HG03469 (cell line): ENCODE results near the gene HSD3B1.

ENCODE experiments used
- ATAC-seq: cut with Tn5 transposase; IDR thresholded peaks from one replicate; pipeline ENCODE4 v1.9.1; 2021; ENCODE audit warnings: mild to moderate bottlenecking, moderate library complexity, moderate number of reproducible peaks; ENCODE audit not compliant: unreplicated experiment

The HSD3B1 gene

DNA sequence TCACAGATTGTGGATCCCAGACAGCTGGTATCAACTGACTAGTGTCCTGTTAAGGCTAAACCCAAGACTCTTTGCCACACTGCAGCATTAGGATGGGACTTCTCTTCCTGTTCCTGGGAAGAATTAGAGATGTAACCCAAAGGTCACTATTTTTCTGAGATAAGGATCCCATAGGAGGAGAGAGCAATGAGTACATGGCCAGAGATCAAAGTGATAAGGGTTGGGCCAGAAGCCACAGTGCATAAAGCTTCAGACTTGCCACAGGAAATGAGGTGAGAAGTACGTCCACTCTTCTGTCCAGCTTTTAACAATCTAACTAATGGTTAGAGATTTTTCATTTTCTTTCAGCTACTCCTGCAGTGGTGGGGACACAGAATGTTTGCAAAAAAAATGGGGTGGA, at the start of gene HSD3B1:
TSS of gene HSD3B1 (plus strand) at position 270 of the 400 bp plus-strand sequence. CDS start 267 bp downstream, outside the sequence.
- ATAC-seq, result no peak

DNA sequence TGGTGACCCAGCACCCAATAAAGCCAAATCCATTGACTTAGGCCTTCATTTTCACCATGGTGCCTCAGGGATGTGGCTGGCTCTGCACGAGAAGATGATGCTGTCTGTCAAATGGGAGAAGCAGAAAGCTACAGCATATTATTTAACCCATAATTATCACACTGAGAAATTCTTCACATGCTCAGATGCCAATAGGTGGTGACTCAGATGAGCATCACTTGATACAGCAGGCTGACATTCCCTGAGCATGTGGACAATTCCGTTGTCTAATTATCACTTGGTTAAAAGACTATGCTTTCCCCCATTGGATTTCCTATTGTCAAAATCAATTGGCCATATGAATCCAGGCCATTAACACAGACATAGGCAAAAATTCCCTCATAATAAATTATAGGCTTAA, 44.0 kb upstream of the HSD3B1 start:
- no peak for ATAC-seq

DNA sequence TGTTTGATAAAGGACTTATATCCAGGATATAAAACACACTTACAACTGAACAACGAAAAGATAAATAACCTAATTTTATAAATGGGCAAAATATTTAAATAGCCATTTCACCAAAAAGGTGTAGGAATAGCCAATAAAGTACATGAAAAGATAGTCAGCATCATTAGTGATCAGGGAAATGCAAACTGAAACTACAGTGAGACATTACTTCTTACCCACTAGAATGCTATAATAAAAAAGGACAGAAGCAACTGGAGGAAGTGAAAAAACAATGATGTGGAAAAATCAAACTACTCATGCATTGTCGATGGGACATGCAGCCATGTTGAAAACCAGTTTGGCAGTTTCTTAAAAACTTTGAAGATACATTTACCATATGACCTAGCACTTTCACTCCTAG, 43.4 kb upstream of the HSD3B1 start:
- ATAC-seq, result no peak

DNA sequence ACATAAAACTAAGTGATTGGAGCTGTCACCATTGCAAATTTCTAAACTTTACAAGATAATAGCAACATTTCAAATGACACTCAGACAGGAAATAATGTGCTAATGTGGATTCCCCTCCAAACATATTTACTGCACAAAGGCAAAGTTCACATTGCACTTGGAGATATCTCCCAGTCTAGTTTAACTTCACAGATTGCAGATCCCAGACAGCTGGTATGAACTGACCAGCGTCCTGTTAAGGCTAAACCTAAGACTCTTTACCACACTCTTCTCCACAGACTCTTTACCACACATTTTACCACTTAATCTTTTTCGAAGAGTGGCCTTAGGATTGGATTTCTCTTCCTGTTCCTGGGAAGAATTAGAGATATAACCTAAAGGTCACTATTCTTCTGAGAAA, 40.6 kb upstream of the HSD3B1 start:
- ATAC-seq, result no peak

DNA sequence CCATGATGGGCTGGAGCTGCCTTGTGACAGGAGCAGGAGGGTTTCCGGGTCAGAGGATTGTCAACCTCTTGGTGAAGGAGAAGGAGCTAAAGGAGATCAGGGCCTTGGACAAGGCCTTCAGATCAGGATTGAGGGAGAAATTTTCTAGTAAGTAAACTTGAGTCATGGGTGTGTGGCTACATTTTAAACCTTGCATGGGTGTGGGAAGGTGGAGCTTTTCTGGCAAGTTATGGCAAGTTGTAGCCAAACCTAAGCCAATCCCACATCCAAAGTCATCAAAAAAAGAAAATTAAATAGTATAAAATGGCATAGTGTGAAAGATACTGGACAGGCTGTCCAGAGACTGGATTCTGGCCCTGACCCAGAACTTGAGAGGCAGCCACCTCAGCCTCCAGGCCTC, 39.8 kb upstream of the HSD3B1 start:
- ATAC-seq, result no peak

DNA sequence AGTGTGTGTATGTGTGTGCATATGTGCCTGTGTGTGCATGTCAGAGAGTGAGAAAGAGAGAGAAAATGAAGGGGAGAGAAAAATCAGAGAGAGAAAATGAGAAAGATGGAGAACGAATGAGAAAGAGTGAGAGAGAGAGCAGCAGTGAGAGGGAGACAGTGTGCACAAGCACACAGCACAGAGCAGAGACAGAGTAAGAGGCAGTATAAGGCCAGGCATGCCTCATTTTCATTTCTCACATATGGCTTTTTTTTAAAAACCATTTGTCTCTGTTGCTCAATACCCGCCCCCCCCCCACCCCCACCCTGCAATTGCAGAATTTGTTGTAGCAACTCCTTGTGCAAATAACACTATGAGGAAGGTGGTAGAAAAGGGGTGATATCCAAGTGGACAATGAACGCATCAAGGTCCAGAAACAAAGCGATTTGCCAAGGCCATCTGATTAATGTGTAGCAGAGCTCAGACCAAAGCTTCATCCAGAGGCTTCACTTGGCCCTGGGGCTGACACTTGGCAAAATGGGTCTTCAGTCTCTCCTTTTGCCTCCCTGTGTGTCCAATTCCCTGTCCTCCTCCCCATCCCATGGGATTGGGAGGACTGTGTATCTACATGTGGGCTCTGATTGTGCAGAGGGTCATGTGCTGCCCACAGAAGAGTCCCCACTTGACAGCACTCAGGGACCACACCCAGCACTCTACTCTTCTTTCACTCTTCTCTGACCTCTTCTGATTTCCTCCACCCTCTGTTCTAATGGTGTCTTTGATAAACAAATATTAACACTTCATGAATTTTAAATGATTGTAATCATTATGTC, 38.9 kb upstream of the HSD3B1 start:
- ATAC-seq, result no peak

DNA sequence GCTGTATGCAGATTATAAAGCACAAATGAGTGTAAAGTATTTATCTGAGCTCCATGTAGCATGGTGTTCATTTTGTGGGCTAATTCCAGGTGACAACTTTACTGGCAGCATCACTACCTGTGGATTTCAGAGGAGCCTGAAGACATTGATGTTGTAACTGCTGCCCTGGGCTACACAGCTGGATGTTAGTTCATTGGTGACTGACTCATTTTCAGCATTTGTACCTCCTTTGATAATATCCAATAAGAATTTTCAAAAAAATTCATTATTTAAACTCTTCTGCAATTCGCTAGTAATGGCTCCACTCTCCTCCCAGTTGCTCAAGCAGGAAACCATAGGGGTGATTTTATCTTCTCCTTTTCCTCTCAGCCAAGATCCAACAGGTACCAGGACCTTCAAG, 37.3 kb upstream of the HSD3B1 start:
- no peak for ATAC-seq

DNA sequence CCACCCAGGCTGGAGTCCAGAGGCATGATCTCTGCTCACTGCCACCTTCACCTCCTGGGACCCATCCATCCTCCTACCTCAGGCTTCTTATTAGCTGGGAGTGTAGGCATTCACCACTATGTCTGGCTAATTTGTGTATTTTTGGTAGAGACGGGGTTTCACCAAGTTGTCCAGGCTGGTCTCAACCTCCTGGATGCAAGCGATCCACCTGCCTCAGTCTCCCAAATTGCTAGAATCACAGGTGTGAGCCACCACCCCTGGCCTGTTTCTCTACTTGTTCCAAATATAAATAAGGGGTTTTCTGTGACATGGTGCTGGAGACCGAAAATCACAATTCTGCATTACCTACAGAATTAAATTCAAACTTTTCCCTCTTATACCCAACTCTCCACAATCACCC, 36.6 kb upstream of the HSD3B1 start:
- no peak for ATAC-seq

DNA sequence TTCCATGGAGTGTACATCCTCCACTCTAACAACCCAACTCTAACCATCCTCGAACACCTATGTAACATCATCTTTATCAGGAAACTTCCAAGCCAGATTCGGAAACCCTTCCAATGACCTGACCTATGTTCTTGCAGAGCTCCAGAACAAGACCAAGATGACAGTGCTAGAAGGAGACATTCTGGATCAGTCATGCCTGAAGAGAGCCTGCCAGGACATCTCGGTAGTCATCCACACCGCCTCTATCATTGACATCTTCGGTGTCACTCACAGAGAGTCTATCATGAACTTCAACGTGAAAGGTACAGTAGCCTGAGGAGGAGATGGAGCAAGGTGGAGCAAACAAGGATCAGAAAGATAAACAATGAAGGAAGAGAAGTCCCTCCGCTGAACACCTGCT, 36.1 kb upstream of the HSD3B1 start:
- no peak for ATAC-seq

DNA sequence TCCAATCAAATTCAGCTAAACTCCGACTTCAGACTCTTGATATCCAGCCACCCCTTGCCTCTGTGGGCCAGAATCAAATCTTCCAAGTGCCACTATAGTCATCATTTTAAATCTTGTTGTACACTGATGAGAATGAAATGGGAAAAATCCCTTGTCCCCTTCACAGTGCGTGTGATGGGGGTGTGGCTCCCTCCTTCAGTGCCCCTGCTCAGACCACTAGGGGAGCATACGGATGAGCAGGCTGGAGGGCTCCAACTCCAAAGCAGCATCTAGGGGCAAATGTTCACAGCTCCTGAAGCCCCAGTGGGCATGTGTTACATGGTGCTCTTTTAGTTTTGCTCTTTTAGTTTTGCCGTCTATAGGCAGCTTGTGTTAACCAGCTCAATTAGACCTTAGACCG, 35.4 kb upstream of the HSD3B1 start:
- no peak for ATAC-seq

DNA sequence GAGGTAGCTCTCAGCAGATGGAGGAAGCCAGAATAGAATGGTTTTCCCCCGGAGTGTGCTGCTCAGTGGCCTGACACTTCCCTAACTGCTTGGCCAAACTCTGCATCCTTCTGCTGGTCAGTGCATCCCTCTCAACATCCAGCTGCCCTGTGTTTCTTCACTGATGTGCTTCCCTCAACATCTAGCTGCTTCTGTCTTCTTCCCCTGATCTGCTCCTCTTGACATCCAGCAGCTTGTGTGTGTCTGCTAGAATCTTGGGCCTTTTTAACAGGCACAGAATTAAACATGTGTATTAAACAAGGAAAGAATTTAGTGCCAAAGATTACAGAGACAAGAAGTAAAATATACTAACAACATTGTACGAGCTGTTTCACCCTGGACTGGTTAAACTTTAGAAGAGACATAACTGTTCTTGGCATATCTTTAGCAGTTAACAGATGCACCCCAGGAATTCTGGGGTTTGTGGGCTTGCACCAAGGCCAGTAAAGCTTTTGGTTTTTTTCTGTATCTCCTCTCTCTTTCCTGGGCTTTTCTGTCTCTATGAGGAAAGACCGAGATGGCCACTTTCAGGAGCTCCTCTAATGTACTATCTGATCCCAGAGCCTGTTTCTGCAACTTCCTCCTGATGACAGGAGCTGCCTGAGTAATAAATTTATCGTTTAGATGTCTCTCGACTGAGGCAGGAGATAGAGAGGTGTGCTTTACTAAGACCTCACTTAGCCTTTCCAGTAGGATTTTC, 34.8 kb upstream of the HSD3B1 start:
- no peak for ATAC-seq

DNA sequence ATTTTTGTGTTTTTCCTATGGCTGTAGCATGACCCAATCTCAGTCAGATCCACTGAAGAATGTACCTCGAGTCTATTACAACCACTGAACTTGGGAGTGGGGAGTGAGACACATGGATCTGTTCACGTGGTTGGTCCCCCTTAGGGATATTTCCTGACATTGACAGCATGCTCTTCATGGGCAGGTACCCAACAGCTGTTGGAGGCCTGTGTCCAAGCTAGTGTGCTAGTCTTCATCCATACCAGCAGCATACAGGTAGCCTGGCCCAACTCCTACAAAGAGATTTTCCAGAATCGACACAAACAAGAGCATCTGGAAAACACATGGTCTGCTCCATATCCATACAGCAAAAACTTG, 34.2 kb upstream of the HSD3B1 start:
- ATAC-seq, result no peak

DNA sequence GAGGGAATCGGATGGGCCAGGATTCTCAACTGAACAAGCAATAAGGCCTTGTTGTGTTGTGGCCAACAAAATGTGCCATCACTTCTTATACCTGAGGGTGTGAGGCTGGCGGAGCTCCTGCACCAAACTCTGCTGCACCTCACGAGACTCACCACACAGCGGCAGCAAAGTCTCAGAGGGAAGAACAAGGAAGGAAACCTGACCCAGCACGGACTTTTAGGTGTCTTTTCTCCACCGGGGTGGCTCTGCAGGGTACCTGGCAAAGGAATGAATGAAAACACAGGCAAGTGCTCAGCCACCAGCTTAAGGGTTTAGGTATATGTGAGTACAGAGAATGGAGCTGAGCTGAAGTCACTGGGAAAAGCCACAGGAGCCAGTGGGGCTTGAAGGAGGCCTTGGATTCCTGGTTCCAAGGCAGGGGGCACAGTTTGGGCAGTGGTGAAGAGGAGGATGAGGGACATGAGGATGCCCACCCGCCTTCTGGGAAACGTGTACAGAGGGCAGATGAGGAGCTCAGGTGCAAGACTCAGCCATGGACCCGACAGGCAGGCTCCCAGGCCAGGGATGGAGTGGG, 31.1 kb upstream of the HSD3B1 start:
- ATAC-seq, result peak; percentile 75

DNA sequence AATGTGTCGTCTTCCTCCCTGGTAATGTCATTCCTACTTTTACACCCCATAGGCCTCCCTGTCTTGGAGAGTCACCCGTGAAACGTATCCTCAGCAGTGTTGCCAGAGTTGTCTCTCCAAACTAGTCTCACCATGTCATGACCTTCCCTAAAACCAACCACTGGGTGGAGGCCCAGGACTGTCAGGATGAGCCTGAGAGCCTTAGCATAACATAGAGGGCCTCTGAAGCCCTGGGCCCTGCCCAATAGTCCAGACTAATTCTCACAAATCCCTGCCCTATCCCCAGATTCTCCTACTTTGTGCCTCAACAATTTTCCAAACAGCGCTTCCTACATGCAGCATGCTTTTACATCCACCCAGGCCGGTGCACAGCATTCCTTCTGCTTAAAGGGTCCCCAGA, 29.3 kb upstream of the HSD3B1 start:
- no peak for ATAC-seq

DNA sequence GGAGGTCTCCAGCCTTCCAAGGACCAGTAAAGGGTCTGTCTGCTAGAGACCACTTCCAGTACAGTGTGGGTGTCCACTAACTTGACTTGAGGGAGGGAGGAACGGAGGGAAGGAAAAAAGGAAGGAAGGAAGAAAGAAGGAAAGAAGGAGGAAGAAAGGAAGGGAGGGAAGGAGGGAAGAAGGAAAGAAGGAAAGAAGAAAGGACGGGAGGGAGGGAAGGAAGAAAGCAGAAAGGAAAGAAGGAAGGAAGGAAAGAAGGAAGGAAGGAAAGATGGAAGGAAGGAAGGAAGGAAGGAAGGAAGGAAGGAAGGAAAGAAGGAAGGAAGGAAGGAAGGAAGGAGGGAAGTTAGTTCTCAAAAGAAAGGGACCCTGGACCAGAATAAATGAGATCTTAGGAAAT, 26.8 kb upstream of the HSD3B1 start:
- ATAC-seq, result no peak

DNA sequence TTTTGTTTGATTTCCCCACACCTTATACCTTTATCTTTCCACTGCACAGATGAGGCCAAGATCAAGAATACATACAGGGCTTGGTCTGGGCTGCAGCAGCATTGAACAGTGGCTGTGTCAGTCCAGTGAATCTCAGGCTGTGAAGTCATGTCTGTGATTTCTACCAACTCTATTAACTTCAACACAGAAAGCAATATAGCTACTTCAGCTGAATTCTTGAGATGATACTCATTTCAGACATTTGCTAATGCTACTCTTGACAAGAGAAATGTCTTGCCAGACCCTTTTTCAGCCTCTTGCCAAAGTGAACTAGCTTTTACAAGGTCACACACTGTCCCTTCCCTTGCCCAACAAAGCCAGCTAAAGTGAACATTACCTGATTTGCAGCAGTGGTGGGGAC, 25.1 kb upstream of the HSD3B1 start:
- no peak for ATAC-seq

DNA sequence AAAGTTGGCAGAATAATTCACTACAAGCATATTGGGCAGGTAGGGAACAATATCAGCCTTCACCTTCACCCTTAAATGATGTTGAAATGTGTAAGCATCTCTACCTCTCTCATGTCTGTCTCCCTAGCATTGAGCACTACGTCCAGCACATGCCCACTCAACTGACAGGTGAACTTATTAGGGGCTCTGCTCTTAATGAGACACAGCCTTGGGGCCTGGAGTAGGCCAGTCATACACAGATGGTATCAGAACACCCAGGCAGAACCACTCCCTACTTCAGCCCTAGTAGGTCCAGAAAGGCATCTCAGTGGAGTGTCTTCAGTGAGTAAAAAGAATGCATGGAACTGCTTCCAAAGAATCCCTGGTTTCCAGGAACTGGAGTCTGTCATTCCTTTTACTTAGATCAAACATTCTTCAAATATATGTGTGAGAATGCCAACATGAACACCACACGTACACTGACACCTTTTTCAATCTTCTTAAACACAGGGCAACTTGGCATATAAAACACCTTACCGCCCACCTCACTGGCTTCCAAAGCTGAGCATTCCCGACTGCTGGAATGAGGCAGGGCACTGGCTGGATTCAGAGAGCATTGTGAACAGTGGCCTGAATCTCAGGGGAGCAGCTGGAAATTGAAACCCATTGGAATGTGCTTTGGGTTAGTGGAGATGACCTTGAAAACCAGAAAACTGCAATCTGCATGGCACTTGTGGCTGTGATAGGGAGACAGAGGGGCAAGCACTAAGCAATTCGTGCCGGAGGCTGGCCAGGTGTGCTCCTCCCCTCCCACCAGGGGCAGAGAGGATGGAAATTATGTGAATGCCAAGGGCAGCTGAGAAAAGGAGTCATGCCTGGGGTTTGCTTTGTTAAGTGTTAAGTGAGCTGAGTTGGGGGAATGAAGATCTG, 24.2 kb upstream of the HSD3B1 start:
- no peak for ATAC-seq

DNA sequence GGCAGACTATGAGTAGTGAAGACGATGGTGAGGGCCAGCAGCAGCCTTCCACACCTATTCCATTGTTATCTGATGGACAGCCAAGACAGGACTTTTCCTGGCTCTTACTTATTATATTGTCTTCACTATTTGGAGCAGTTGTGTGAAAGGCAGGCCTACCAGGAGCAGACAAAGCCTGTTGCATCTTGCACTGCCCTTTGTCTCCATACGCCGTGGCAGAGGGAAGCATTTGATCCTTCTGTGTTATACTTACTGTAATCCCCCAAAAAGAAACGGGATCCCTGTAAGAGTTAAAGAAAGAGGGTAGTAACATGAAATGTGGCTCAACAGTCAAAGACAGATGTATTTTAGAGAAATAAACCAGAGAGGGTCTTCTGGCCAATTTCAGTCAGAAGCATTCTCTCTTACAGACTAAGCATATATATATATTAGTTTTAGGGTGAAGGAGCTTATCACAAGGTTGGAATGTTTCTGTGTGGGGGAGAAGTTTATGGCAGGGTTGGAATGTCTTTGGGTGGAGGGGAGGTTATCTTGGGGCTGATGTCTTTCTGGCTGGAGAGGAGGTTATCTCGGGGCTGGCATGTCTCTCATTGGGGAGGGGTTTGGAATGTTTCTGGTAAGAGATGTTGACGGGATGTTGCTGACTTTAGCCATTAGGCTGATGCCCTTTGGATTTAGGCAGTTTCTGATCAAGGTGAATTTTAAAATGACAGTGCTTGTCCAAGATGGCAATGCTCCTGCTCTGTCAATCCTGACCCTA, 23.4 kb upstream of the HSD3B1 start:
- no peak for ATAC-seq

DNA sequence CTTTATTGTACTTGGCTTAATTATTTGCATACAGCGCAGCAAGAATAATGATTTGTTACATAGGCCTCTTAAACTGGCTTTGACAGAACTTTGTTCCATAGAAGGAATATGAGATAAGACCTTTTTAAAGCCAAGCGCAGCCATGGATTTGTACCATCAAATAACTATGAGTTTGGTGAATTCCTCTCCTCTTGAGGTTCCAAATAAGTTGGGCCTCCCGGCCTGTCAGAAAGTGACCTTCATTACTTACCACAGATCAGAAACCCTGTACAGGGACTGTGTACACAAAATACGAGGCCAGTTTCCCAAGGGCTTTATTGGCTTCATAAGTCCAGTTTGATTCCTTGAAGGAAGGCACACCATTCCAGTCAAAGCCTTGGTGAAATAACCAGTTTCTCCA, 21.8 kb upstream of the HSD3B1 start:
- no peak for ATAC-seq

DNA sequence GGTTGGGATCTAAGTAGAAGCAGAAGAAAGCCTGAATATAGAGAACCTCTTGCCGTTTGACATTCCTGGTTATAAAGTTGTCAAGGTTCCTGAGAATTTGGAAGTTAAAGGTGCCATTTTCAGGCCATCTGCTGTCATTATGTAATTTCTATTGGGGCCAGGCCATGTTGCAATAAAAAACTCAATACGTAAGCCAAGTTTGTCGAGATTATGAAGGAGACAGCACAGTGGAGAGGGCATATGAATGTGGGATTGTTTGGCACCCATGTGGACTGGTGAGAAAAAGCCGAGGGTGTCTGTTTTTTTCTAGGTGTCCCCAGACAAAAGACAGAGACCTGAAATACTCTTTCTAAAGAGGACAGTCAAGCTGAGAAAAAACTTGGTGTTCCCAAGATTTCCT, 18.8 kb upstream of the HSD3B1 start:
- no peak for ATAC-seq
